Measurements from ENCODE around the gene ITFG2. TPM values are rescaled to one million over a fixed set of nuclear protein-coding genes. Genes with fewer than 3 reads are reported as not detected.

Gene ITFG2
- total RNA-seq, 1 experiment from 2014 or later: 24.6 TPM

DNA sequence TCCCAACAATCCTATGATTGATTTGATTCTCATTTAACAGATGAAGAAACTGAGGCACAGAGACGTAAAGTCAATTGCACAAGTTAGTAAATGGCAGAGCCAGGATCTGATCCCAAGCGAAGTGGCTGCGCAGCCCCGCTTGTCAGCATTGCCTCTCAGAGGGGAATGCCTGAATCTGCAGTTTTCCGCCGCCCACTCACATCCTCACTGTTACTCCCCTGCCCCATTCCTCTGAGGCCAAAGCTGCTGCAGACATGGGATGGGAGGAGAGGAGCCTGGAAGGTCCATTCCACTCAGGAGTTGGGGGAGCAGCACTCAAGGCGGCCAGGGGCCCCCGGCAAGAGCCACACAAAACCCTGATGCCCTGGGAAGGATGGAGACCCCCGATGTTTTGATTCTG is 21.3 kb downstream of the ITFG2 start (continued):
- no peak for TF ChIP-seq CEBPB (IDR thresholded peaks at IDR 0.05; ENCODE audit: low read depth)
- TF ChIP-seq SIN3A (IDR thresholded peaks at IDR 0.05; ENCODE audit: low read depth): no peak

- 0 out of 4 replicates have a peak, but pooled peaks cover 0 to 3% of the 10 kb centered on the region in 2 experiments for H3K36me3 ChIP-seq (ENCODE audit: control insufficient read depth in 1 of 2, insufficient read depth in 2 of 2, low read length in 2 of 2)
- no peak within 1 kb of the TSS for H2AFZ ChIP-seq (ENCODE audit: low read depth, low read length, poor library complexity, severe bottlenecking)
- intact Hi-C loops (cut with micrococcal nuclease): no loop called here
- H3K4me1 ChIP-seq (ENCODE audit: control insufficient read depth in 1 of 2, insufficient read depth in 2 of 2, low read length in 2 of 2): no peaks in the 10 kb centered on the region
- no peaks in the 10 kb centered on the region for H3K9me2 ChIP-seq (ENCODE audit: insufficient read depth)
- no peaks in the 10 kb centered on the region for H3K27me3 ChIP-seq (ENCODE audit: insufficient read depth, low read length)
- H4K20me1 ChIP-seq (ENCODE audit: insufficient read depth): no peaks in the 10 kb centered on the region
- ATAC-seq (0 out of 2 replicates have a peak, but pooled peaks have one; percentile 23), DNase-seq (ENCODE audit: low read depth, low spot score) (no peak)
- H3K4me3 ChIP-seq (replicated peaks in 1 of 2; ENCODE audit: low read depth in 1 of 2, low read length in 2 of 2): no peak within 1 kb of the TSS
- no peaks in the 10 kb centered on the region for H3K9me3 ChIP-seq (ENCODE audit: control insufficient read depth in 1 of 2, insufficient read depth in 1 of 2, low read depth in 1 of 2, low read length in 2 of 2)
- ChIA-PET CTCF (no interaction called here), POLR2A (no interaction called here), RAD21 (ENCODE audit: low non-redundant PET in 1 of 2, low total read pairs in 2 of 2, uncharacterized antibody in 2 of 2, unreplicated experiment in 2 of 2) (no interaction called here)
- no peak within 1 kb of the TSS for H3K27ac ChIP-seq (ENCODE audit: low read depth, low read length)
- H3K9ac ChIP-seq (ENCODE audit: low read length): no peak within 1 kb of the TSS
- TF ChIP-seq MAX (IDR thresholded peaks at IDR 0.05) (no peak), EZH2 (IDR thresholded peaks at IDR 0.05) (no peak), YY1 (IDR thresholded peaks at IDR 0.05; ENCODE audit: extremely low read depth, insufficient replicate concordance, low read depth, low read length) (no peak), POLR2AphosphoS5 (IDR thresholded peaks at IDR 0.05; ENCODE audit: low read depth, low read length) (no peak), RAD21 (IDR thresholded peaks at IDR 0.05; ENCODE audit: low read depth) (no peak), SIN3A (IDR thresholded peaks at IDR 0.05; ENCODE audit: low read depth) (no peak), ZNF274 (IDR thresholded peaks at IDR 0.05; ENCODE audit: low read depth, low read length) (no peak), CBX3 (IDR thresholded peaks at IDR 0.05; ENCODE audit: low read depth) (no peak), CEBPB (IDR thresholded peaks at IDR 0.05; ENCODE audit: low read depth) (no peak), ZFX (IDR thresholded peaks at IDR 0.05) (no peak), POLR2A (IDR thresholded peaks at IDR 0.05; ENCODE audit: borderline replicate concordance, extremely low read depth, insufficient read depth, insufficient read length) (no peak)
- TF ChIP-seq, protein P1, sequence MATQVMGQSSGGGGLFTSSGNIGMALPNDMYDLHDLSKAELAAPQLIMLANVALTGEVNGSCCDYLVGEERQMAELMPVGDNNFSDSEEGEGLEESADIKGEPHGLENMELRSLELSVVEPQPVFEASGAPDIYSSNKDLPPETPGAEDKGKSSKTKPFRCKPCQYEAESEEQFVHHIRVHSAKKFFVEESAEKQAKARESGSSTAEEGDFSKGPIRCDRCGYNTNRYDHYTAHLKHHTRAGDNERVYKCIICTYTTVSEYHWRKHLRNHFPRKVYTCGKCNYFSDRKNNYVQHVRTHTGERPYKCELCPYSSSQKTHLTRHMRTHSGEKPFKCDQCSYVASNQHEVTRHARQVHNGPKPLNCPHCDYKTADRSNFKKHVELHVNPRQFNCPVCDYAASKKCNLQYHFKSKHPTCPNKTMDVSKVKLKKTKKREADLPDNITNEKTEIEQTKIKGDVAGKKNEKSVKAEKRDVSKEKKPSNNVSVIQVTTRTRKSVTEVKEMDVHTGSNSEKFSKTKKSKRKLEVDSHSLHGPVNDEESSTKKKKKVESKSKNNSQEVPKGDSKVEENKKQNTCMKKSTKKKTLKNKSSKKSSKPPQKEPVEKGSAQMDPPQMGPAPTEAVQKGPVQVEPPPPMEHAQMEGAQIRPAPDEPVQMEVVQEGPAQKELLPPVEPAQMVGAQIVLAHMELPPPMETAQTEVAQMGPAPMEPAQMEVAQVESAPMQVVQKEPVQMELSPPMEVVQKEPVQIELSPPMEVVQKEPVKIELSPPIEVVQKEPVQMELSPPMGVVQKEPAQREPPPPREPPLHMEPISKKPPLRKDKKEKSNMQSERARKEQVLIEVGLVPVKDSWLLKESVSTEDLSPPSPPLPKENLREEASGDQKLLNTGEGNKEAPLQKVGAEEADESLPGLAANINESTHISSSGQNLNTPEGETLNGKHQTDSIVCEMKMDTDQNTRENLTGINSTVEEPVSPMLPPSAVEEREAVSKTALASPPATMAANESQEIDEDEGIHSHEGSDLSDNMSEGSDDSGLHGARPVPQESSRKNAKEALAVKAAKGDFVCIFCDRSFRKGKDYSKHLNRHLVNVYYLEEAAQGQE (IDR thresholded peaks at IDR 0.05; ENCODE audit: low read depth): no peak
- TF ChIP-seq, protein P2, sequence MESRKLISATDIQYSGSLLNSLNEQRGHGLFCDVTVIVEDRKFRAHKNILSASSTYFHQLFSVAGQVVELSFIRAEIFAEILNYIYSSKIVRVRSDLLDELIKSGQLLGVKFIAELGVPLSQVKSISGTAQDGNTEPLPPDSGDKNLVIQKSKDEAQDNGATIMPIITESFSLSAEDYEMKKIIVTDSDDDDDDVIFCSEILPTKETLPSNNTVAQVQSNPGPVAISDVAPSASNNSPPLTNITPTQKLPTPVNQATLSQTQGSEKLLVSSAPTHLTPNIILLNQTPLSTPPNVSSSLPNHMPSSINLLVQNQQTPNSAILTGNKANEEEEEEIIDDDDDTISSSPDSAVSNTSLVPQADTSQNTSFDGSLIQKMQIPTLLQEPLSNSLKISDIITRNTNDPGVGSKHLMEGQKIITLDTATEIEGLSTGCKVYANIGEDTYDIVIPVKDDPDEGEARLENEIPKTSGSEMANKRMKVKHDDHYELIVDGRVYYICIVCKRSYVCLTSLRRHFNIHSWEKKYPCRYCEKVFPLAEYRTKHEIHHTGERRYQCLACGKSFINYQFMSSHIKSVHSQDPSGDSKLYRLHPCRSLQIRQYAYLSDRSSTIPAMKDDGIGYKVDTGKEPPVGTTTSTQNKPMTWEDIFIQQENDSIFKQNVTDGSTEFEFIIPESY (IDR thresholded peaks at IDR 0.05; ENCODE audit: extremely low read depth, insufficient replicate concordance, low read length): no peak
- no TSS peak for BruUV-seq (replicated peaks)
- no peaks in the 10 kb centered on the region for H3K79me2 ChIP-seq (ENCODE audit: insufficient read depth, low read length)
- H3K4me2 ChIP-seq (ENCODE audit: low read length): no peak within 1 kb of the TSS
These were observed 22.4 kb downstream of the ITFG2 start, which contains the start of gene NRIP2 for GRCh38 chr12:2834581-2835491. TSS of gene NRIP2 (minus strand) at chr12:2835035. CDS start at chr12:2834983, 52 bp downstream.

All from HCT116 (cell line).